HepG2 (cell line): ENCODE measurements around the gene ASPRV1. TPM values are rescaled to one million over a fixed set of nuclear protein-coding genes. Genes with fewer than 3 reads are reported as not detected.
A peak's percentile ranks its signal among the peaks of the same experiment; 100 is the strongest.

ENCODE experiments used
- CTCF ChIP-seq: sonication (generic); formaldehyde crosslinking; IDR thresholded peaks from 2 replicates; pipeline ENCODE4 v1.5.0; 2020; ENCODE audit warnings: mild to moderate bottlenecking, missing genetic modification reagents, moderate library complexity
- FOXO4 ChIP-seq: sonication (generic); formaldehyde crosslinking; conservative IDR thresholded peaks from 2 replicates; pipeline ENCODE4 v1.8.1; 2023; ENCODE audit warnings: missing genetic modification reagents
- HOXA3 ChIP-seq: sonication (generic); formaldehyde crosslinking; IDR thresholded peaks from 2 replicates; pipeline ENCODE4 v1.5.0; 2020; ENCODE audit warnings: missing genetic modification reagents
- KDM3A ChIP-seq: IDR thresholded peaks from 2 replicates; pipeline ENCODE4 v1.6.1; 2018; ENCODE audit warnings: low read depth, missing compliant biosample characterization
- KDM5A ChIP-seq: fragments of 200-600 bp; sonication (generic); IDR thresholded peaks from 2 replicates; pipeline ENCODE4 v1.7.0; 2018; ENCODE audit warnings: antibody characterized with exemption, mild to moderate bottlenecking, low read length, borderline replicate concordance
- KMT2A ChIP-seq: sonication (generic); formaldehyde crosslinking; IDR thresholded peaks from 2 replicates; pipeline ENCODE4 v1.4.0; 2020; ENCODE audit warnings: missing genetic modification reagents
- MAZ ChIP-seq, 2 experiments: sonication (generic) in 1 of 2; formaldehyde crosslinking in 1 of 2; IDR thresholded peaks; 2 replicates each; pipeline versions ENCODE4 v1.5.0 to v1.6.1; 2012 to 2020; ENCODE audit warnings: low read depth in 2 of 2, mild to moderate bottlenecking in 2 of 2, borderline replicate concordance in 1 of 2, improper control_type of control experiment in 1 of 2, low read length in 1 of 2, missing genetic modification reagents in 1 of 2, moderate library complexity in 1 of 2
- MYC ChIP-seq: sonication (generic); formaldehyde crosslinking; IDR thresholded peaks from 2 replicates; pipeline ENCODE4 v1.9.0; 2021; ENCODE audit warnings: missing genetic modification reagents, borderline replicate concordance
- NR2F1 ChIP-seq, 2 experiments: fragments of 450-650 bp in 1 of 2; formaldehyde crosslinking in 1 of 2; IDR thresholded peaks; 2 replicates each; pipeline versions ENCODE4 v1.5.0 to v1.6.1; 2016 to 2020; ENCODE audit warnings: mild to moderate bottlenecking in 1 of 2, missing compliant biosample characterization in 1 of 2, missing genetic modification reagents in 1 of 2, moderate library complexity in 1 of 2
- RNF2 ChIP-seq: fragments of 450-650 bp; conservative IDR thresholded peaks from 2 replicates; pipeline ENCODE4 v1.6.1; 2016; ENCODE audit warnings: low read depth
- SMARCE1 ChIP-seq: fragments of 450-650 bp; IDR thresholded peaks from 2 replicates; pipeline ENCODE4 v1.6.1; 2017; ENCODE audit warnings: borderline replicate concordance
- SOX13 ChIP-seq, 3 experiments: fragments of 450-650 bp in 1 of 3; sonication (generic) in 1 of 3; formaldehyde crosslinking in 1 of 3; IDR thresholded peaks in 2 of 3; conservative IDR thresholded peaks in 1 of 3; 2 replicates each; pipeline versions ENCODE4 v1.5.0 to v1.6.1; 2016 to 2020; ENCODE audit warnings: antibody characterized with exemption in 1 of 3, mild to moderate bottlenecking in 1 of 3, missing compliant biosample characterization in 1 of 3, missing genetic modification reagents in 1 of 3, moderate library complexity in 1 of 3
- SP1 ChIP-seq, 2 experiments: fragments of 450-650 bp in 1 of 2; sonication (generic) in 1 of 2; formaldehyde crosslinking in 1 of 2; IDR thresholded peaks; 2 replicates each; pipeline versions ENCODE4 v1.4.0 to v1.6.1; 2016 to 2020; ENCODE audit warnings: missing genetic modification reagents in 1 of 2
- SRY ChIP-seq: sonication (generic); formaldehyde crosslinking; IDR thresholded peaks from 2 replicates; pipeline ENCODE4 v1.8.0; 2022; ENCODE audit warnings: mild to moderate bottlenecking, missing genetic modification reagents
- TCF7 ChIP-seq: sonication (generic); IDR thresholded peaks from 2 replicates; pipeline ENCODE4 v1.6.1; 2016; ENCODE audit warnings: antibody characterized with exemption, low read depth
- U2AF1 ChIP-seq: fragments of 200-400 bp; formaldehyde crosslinking; optimal IDR thresholded peaks from 2 replicates; pipeline ENCODE3; 2017; ENCODE audit warnings: mild to moderate bottlenecking, low read depth, low read length
- ZNF180 ChIP-seq: sonication (generic); formaldehyde crosslinking; IDR thresholded peaks from 2 replicates; pipeline ENCODE4 v1.4.0; 2020; ENCODE audit warnings: low read depth, missing genetic modification reagents, borderline replicate concordance
- ZNF33B ChIP-seq: sonication (generic); formaldehyde crosslinking; IDR thresholded peaks from 2 replicates; pipeline ENCODE4 v1.5.1; 2020; ENCODE audit warnings: mild to moderate bottlenecking, missing genetic modification reagents
- ZNF350 ChIP-seq: sonication (generic); formaldehyde crosslinking; IDR thresholded peaks from 2 replicates; pipeline ENCODE4 v1.4.0; 2020; ENCODE audit warnings: mild to moderate bottlenecking, low read depth, missing genetic modification reagents, borderline replicate concordance
- ZNF567 ChIP-seq: sonication (generic); formaldehyde crosslinking; IDR thresholded peaks from 2 replicates; pipeline ENCODE4 v1.8.1; 2023; ENCODE audit warnings: mild to moderate bottlenecking, missing genetic modification reagents, borderline replicate concordance
- ZNF614 ChIP-seq: IDR thresholded peaks from 2 replicates; pipeline ENCODE4 v1.6.1; 2018; ENCODE audit warnings: missing biosample characterization, missing genetic modification reagents, inconsistent platforms, borderline replicate concordance
- ZNF766 ChIP-seq: sonication (generic); formaldehyde crosslinking; IDR thresholded peaks from 2 replicates; pipeline ENCODE4 v1.5.0; 2020; ENCODE audit warnings: missing genetic modification reagents, borderline replicate concordance
- ZSCAN21 ChIP-seq: sonication (generic); formaldehyde crosslinking; IDR thresholded peaks from 2 replicates; pipeline ENCODE4 v1.8.0; 2022; ENCODE audit warnings: mild to moderate bottlenecking, missing genetic modification reagents, moderate library complexity, borderline replicate concordance
- polyA plus RNA-seq, 8 experiments: library from polyadenylated mRNA; depleted of rRNA in 3 of 8; stranded (reverse) in 7 of 8; unstranded in 1 of 8; fragments of >200 nt; fragmentation: Illumina TruSeq in 4 of 8; extraction: Trizol in 4 of 8; gene quantifications; 2 replicates each; pipeline versions ENCODE4 v1.2.1 to v1.2.3, GENCODE V29; 2011 to 2016; ENCODE audit warnings: low read depth in 4 of 8, missing spikeins in 1 of 8, mixed read lengths in 1 of 8; ENCODE audit not compliant: insufficient read depth in 1 of 8
- total RNA-seq, 5 experiments: library from RNA; depleted of rRNA; stranded (reverse); fragments of >200 nt; fragmentation: Illumina TruSeq; extraction: Trizol; gene quantifications; 2 replicates each; pipeline ENCODE4 v1.2.3, GENCODE V29; 2016; ENCODE audit warnings: low read depth in 1 of 5

ASPRV1 gene
- total and polyA plus RNA-seq, 2 of the 13 experiments (the other 11 are each of a cell fraction or from before 2014, with no cell fraction given) = 0.40 to 0.48 TPM

- TF ChIP-seq MYC (CRISPR knock-in tag) = peak; percentile 55; the same call in 1 of the 2 replicates
- TF ChIP-seq RNF2 = no peak; the same call in 1 of the 2 replicates
- no peak for TF ChIP-seq U2AF1
- TF ChIP-seq FOXO4 (CRISPR knock-in tag) = no peak
- TF ChIP-seq ZNF766 (CRISPR knock-in tag) = no peak
- no peak for TF ChIP-seq ZNF180 (CRISPR knock-in tag)
- TF ChIP-seq KDM5A = no peak
- TF ChIP-seq ZNF33B = no peak
- TF ChIP-seq ZNF614 (CRISPR knock-in tag) = no peak
- TF ChIP-seq KMT2A (CRISPR knock-in tag) = peak; percentile 36; the same call in 1 of the 2 replicates
- TF ChIP-seq ZNF567 (CRISPR knock-in tag) = no peak
- no peak for TF ChIP-seq SRY (CRISPR knock-in tag)
- no peak; the same call in 1 of the 2 replicates for TF ChIP-seq ZNF350 (CRISPR knock-in tag)
- TF ChIP-seq CTCF (CRISPR knock-in tag) = 0 out of 2 replicates have a peak, but pooled peaks have one; percentile 9
- TF ChIP-seq NR2F1 (CRISPR knock-in tag; IDR thresholded peaks at IDR 0.05) = no peak
- no peak for TF ChIP-seq SOX13 (IDR thresholded peaks at IDR 0.05)
- peak in 1 of 2 experiments; percentile 33; a peak in 1 of 4 replicates for TF ChIP-seq SOX13 (CRISPR knock-in tag; conservative IDR thresholded peaks at IDR 0.05 in 1 of 2, IDR thresholded peaks at IDR 0.05 in 1 of 2)
- TF ChIP-seq MAZ (IDR thresholded peaks at IDR 0.05; ENCODE audit: borderline replicate concordance, low read depth, low read length) = no peak
- TF ChIP-seq MAZ (CRISPR knock-in tag; IDR thresholded peaks at IDR 0.05; ENCODE audit: low read depth) = no peak
- no peak for TF ChIP-seq SP1 (IDR thresholded peaks at IDR 0.05)
- no peak for TF ChIP-seq SP1 (CRISPR knock-in tag; IDR thresholded peaks at IDR 0.05)
- no peak for TF ChIP-seq ZSCAN21 (CRISPR knock-in tag)
- no peak for TF ChIP-seq KDM3A (CRISPR knock-in tag)
- peak; percentile 29 for TF ChIP-seq HOXA3 (CRISPR knock-in tag)
- no peak for TF ChIP-seq SMARCE1
- no peak for TF ChIP-seq TCF7
Measured at GRCh38 chr2:69964353-69964841, 3.0 kb upstream of the ASPRV1 start (continued).
